NCI-H1694 treated with DMSO at 0.1 percent for 48 hours (cell line): ENCODE measurements around the gene VWA2.

Source experiments
- DNase-seq: peaks from one replicate; lab custom pipeline; 2025; lab: John Stamatoyannopoulos, UW

Gene VWA2

GRCh38 chr10:114250236-114250635 is 11.2 kb downstream of the VWA2 start:
- DNase-seq = no peak

- DNase-seq = no peak
These were observed 11.7 kb downstream of the VWA2 start for GRCh38 chr10:114250716-114251115.

GRCh38 chr10:114252092-114252491 is 13.0 kb downstream of the VWA2 start:
- no peak for DNase-seq

DNA sequence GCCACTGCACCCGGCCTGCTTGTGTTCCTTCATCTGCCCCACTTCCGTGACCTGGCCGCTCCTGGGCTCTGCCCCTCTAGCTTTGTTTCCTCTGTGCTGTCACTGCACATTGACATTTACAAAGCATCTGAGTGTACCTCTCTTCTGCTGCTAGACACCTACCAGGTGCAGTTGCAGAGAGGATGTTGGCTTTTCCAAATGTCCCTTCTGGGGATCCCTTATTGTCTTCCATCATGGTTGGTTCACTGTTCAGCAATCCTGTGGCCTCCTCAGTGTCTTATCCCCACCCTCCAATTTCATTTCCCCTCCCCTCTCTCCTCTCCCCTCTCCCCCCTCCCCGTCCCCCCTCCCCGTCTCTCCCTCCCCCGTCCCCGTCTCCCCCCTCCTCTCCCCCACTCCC is 13.8 kb downstream of the VWA2 start:
- DNase-seq = no peak

DNA sequence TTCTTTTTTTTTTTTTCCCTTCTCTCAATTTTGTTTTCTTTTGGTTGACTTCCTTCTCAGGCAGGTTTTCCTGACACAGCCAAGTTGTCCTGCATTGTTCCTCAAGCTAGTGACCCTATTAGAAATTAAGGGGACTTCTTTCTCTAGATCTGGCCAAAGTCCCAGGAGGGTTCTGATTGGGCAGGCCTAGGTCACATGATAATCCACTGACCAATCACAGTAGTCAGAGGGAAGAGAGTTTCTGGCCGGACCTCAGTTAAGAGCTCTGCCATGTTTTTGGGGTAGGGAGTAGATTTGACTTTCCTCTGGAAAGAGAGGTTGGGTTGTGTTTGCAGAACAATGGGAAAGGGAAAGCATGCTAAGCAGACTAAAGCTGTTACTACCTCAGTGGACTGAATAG is 16.2 kb downstream of the VWA2 start:
- no peak for DNase-seq

DNA sequence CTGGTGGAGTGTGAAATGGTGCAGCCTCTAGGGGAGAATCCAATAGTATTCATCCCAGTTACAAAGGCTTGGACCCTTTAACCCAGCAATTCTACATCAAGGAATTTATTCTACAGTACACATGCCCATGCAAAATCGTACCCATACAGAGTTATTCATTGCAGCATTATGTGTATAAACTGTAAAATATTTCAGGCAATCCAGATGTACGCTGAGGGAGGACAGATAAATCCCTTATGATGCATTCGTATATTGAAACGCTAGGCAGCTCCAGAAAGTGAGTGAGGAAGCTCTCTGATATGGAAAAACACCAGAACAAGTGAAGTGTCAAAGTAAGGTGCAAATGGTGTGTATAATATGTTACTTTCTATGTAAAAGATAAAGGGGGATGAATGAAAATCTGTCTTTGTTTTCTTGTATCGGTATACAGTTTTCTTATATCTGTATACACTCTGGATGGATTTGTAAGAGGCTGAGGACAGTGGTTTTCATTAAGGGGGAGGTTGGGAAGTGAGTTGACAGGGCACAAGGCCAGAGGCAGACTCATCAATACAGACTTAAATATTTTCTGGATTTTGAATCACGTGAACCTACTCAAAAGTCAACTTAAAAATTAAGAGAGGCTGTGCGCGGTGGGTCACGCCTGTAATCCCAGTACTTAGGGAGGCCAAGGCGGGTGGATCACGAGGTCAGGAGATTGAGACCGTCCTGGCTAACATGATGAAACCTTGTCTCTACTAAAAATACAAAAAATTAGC is 17.1 kb downstream of the VWA2 start:
- no peak for DNase-seq

DNA sequence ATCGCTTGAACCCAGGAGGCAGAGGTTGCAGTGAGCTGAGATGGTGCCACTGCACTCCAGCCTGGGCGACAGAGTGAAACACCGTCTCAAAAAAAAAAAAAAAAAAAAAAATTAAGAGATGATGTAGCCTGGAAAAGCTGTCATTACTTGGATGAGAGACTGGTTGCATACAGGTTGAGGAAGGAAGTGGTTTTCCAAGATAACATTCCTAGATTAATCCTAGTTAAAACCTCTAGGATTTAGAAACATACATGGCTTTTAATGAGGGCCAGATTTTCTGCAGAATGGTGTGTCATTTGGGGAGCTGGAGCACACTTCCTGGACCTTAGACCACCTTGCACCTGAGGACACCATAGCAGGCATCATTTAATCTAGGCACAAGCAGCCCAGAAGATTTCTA is 17.8 kb downstream of the VWA2 start:
- DNase-seq = no peak

DNA sequence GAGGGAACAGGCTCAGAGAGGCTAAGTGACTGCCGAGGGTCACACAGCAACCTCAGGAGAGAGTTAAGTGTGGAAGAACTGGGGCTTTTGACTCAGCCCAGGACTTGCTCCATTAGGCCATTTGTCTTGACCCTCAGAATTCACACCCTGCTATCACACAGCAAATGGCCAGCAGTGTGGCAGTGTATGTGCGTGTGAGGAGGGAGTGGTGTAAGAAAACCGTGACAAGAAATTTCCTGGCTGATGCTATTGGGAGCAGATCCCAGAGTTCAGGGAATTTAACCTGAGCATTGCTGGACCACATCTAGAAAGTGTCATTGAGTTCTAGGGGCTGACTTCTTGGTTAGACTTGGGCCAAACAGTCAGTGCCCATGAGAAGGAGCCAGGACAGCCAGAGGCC is 18.4 kb downstream of the VWA2 start:
- DNase-seq = no peak

GRCh38 chr10:114258274-114258840 is 19.3 kb downstream of the VWA2 start:
- DNase-seq = no peak

DNA sequence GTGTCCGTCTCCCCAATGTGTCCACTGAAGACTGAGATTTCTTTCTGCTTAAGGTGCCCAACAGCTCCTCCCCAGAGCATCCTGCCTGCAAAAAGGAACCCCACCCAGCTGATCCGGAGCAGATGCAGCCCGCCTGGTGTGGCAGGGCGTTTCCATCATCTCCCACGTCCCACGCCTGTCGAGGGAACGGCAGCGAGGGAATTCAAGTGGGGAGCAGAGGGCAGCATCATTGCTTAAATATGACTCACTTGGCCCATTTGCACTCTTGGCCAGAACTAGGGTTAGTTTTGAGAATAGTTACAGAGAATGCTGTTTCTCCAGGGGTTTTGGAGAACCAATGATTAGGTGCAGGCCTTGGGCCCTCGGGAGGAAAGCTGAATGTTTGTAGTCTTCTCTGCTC is 20.8 kb downstream of the VWA2 start:
- no peak for DNase-seq

DNA sequence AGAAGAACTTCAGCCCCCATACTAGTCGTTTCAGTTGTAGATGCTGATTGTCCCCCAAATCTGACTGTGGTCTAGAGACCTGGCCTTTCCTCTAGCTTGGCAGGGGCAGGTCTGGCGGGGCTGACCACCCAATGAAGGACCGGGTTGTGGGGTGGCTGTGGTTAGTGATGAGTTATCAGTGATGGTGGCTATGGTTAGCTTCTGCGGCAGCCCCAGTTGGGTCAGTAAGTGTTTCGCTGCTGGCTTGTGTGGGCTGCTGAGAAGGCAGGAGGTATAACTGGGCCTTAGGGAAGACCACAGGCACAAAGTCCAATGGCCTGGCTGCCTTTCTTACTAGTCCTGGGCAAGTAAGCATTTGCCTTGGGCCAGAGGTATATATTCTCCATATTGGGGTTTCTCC is 21.3 kb downstream of the VWA2 start:
- DNase-seq = no peak

GRCh38 chr10:114261076-114261475 is 22.0 kb downstream of the VWA2 start:
- DNase-seq = no peak

DNA sequence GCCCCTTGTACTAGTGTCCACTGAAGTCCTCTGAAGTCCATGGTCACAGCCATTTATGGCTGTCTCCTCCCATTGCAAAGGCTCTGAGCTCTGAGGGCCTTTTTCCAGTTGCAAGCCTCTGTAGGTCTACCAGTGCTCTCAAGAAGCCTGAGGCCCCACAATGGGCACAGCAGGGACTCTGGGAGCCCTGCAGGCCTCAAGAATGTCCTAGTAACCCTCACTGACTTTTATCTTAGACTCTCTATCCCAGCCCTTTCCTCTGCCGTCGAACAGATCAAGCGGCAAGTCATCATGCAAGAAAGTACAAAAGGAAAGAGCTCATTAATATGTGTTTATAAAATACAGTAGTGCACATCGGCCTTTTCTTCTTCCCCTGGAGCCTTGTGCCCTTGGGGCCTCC is 23.4 kb downstream of the VWA2 start:
- no peak for DNase-seq

GRCh38 chr10:114265392-114266053 is 26.5 kb downstream of the VWA2 start:
- DNase-seq = no peak

DNA sequence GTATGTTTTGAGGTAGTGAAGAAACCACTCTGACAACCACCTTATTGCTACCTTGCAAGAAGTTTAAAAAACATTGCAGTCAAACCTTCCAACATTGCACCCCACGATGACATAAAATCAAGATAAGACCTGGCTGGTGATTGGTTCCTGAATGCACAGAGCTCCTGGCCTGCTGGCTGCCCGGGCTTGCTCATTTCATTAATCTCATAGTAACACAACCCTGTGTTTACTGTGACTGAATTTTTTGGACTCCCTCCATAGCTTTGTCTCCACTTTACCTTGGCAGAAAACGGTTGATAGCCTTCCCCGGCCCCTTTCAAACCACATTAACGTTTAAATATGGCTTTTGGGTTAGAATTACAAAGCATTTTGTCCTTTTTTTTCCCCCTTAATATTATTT is 27.5 kb downstream of the VWA2 start:
- peak; percentile 57 for DNase-seq

- DNase-seq = no peak
These were observed 32.2 kb downstream of the VWA2 start for GRCh38 chr10:114271075-114271778.

DNA sequence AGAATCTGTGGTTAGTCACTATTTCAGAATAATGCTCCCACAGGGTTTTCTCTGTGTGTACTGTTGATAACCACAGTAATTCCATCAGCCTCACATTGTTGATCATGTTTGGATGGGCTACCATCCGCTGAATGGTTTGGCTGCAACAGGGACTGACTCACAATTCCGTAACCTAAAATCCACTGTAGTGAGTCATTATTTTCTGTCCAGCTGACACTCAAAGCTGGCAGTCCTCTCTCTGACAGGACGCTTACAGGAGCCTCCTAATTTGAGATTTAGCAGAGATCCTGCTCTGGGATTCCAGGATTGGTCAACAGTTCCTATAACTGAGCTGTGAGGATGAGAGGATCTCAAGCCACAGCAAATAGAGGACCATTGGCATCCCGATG is 32.7 kb downstream of the VWA2 start:
- DNase-seq = no peak

DNA sequence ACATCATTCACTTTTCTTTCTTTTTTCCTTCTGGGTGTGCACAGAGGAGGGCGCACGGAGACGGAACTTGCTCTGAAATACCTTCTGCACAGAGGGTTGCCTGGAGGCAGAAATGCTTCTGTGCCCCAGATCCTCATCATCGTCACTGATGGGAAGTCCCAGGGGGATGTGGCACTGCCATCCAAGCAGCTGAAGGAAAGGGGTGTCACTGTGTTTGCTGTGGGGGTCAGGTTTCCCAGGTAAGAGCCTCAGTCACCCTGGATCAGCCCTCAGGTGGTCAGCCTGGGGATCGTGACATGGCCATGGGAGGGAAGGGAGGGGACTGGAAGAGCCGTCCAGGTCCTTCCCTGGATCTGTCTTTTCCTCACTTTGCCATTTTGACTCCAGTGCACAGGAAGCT is 33.6 kb downstream of the VWA2 start:
- DNase-seq = no peak

DNA sequence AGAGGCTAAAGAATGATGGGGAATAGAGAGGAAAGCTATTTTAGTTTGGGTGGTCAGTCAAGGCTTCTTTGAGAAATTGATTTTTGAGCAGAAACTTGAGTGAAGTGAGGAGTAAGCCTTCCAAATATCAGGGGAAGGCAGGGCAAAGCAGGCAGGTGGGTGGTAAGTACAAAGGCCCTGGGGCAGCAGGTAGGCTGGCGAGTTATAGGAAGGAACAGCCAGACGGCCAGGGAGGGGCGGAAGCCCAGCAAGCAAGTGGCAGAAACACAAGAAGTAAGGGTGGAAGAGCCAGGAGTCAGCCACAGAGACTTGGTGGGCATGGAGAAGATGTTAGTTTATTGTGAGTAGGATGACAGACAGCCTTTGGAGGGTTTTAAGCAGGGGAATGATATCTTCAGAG is 34.9 kb downstream of the VWA2 start:
- no peak for DNase-seq

DNA sequence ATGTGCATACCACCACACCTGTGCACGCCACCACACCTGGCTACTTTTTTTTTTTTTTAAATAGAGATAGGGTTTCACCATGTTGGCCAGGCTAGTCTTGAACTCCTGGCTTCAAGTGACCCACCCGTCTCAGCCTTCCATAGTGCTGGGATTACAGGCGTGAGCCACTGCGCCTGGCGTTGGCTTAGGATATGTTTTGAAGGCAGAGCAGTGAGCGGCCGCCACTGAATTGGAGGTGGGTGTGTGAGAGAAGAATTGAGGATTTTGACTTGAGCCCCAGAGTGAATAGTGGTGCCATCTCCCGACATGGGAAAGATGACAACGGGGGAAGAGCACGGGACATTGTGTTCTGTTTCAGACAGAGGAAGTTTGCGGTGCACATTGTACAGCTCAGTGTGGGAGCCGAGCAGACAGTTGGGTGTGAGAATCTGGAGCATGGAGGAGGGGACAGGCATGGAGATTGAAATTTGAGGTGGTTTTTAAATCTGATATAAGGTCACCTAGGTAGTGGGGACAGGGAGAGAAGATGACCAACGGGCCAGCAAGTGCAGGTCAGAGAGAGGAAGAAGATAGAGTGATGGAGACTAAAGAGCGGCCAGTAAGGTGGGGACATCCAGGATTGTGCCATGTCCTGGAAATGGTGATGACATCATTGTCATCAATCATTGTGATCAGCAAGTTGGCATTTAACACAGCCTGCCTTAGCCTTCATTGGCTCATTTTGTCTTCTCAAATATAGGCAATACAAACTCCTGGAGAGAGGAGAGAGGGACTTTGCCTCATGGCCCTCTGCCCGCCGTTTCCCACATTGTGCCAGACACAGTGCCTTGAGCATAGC is 35.8 kb downstream of the VWA2 start:
- DNase-seq = no peak

GRCh38 chr10:114276066-114276465 is 37.0 kb downstream of the VWA2 start:
- no peak for DNase-seq

DNA sequence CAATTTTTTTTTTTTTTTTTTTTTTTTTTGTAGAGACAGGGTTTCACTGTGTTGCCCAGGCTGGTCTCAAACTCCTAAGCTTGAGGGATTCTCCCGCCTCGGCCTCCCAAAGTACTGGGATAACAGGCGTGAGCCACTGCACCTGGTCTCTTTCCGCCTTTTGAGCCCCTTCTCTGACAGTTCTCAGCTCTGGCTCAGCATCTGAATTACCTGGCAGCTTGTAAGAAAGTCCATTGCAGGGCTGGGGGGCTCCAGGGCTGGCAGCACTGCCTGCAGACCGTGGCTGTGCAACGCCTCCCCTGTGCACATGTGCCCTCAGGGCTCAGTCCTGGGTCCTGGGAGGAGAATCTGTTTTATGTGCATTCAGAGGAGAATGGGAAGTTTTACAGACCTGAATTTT is 37.6 kb downstream of the VWA2 start:
- DNase-seq = no peak
